PC-9 (cell line): ENCODE data around the gene CD300LB. TPM values are rescaled to one million over a fixed set of nuclear protein-coding genes. Genes with fewer than 3 reads are reported as not detected.

Experiments used
- BruUV-seq: library from RNA; stranded (reverse); fragments of 400-500 nt; replicated peaks from 2 replicates; lab custom pipeline; 2021; lab: Mats Ljungman, UMichigan
- CTCF ChIA-PET: fragments of 300-600 bp; sonication (Branson Sonifier 250); formaldehyde crosslinking; loops from one replicate; lab custom pipeline; 2022; ENCODE audit warnings: antibody characterized with exemption; lab: Charles Lee
- POLR2A ChIA-PET: fragments of 300-600 bp; sonication (Branson Sonifier 250); formaldehyde crosslinking; loops from one replicate; lab custom pipeline; 2022; ENCODE audit warnings: antibody characterized with exemption; ENCODE audit not compliant: unreplicated experiment; lab: Charles Lee
- DNase-seq, 2 experiments: peaks; one replicate each; pipeline versions ENCODE4 v3.0.0 to v3.0.0-alpha.2; 2015 to 2022; ENCODE audit warnings: mixed read lengths in 1 of 2
- H2AFZ ChIP-seq: fragments of 200-600 bp; sonication (generic); 2 replicates; pipeline ENCODE4 v1.8.1; 2017; ENCODE audit warnings: antibody characterized with exemption
- H3F3A ChIP-seq: fragments of 200-600 bp; sonication (generic); 2 replicates; pipeline ENCODE4 v1.8.1; 2017; ENCODE audit warnings: antibody characterized with exemption, mild to moderate bottlenecking, low read depth; ENCODE audit not compliant: insufficient read depth
- H3K27ac ChIP-seq: fragments of 200-600 bp; sonication (generic); 2 replicates; pipeline ENCODE4 v1.6.1; 2016; ENCODE audit warnings: mixed run types
- H3K27me3 ChIP-seq: fragments of 200-600 bp; sonication (generic); 2 replicates; pipeline ENCODE4 v1.6.1; 2016; ENCODE audit warnings: low read depth, mixed run types; ENCODE audit not compliant: insufficient read depth
- H3K36me3 ChIP-seq: fragments of 200-600 bp; sonication (generic); 2 replicates; pipeline ENCODE4 v1.6.1; 2016; ENCODE audit warnings: low read depth, mixed run types
- H3K4me1 ChIP-seq: fragments of 200-600 bp; sonication (generic); replicated peaks from 2 replicates; pipeline ENCODE4 v1.6.1; 2016; ENCODE audit warnings: mixed run types; ENCODE audit not compliant: insufficient read depth
- H3K4me2 ChIP-seq: fragments of 200-600 bp; sonication (generic); 2 replicates; pipeline ENCODE4 v1.6.1; 2017; ENCODE audit warnings: mixed run types
- H3K4me3 ChIP-seq: fragments of 200-600 bp; sonication (generic); 2 replicates; pipeline ENCODE4 v1.6.1; 2016; ENCODE audit warnings: mixed run types
- H3K79me2 ChIP-seq: fragments of 200-600 bp; sonication (generic); 2 replicates; pipeline ENCODE4 v1.6.1; 2017; ENCODE audit warnings: low read depth, mixed run types
- H3K9me2 ChIP-seq: fragments of 200-600 bp; sonication (generic); 2 replicates; pipeline ENCODE4 v1.8.1; 2017; ENCODE audit warnings: mild to moderate bottlenecking; ENCODE audit not compliant: insufficient read depth
- H3K9me3 ChIP-seq: fragments of 200-600 bp; sonication (generic); 2 replicates; pipeline ENCODE4 v1.8.1; 2016; ENCODE audit warnings: low read depth; ENCODE audit not compliant: insufficient read depth
- H4K20me1 ChIP-seq: fragments of 200-600 bp; sonication (generic); 2 replicates; pipeline ENCODE4 v1.8.1; 2017; ENCODE audit not compliant: insufficient read depth
- EZH2 ChIP-seq: fragments of 200-600 bp; sonication (generic); IDR thresholded peaks from 2 replicates; pipeline ENCODE4 v1.8.0; 2017; ENCODE audit warnings: antibody characterized with exemption, low read depth
- intact Hi-C: fragments of 100-400 bp; cut with micrococcal nuclease; formaldehyde crosslinking; loops from one replicate; pipeline ENCODE4 v1.10.0; 2022; ENCODE audit not compliant: unreplicated experiment
- total RNA-seq: library from RNA; stranded (reverse); gene quantifications from 2 replicates; pipeline ENCODE4 v1.2.3, GENCODE V29; 2021
- TF ChIP-seq, protein P1 (sequence below): fragments of 200-600 bp; sonication (generic); conservative IDR thresholded peaks from 2 replicates; pipeline ENCODE4 v1.6.1; 2017; ENCODE audit warnings: mixed run types, antibody characterized with exemption, mild to moderate bottlenecking, moderate library complexity

Gene CD300LB
- total RNA-seq, 1 experiment from 2014 or later: not detected

GRCh38 chr17:74497471-74497870 lies 33.8 kb downstream of the CD300LB start:
- no TSS peak for BruUV-seq
- Histone ChIP-seq H3K9me3 (no peaks in the 10 kb centered on the region), H3K36me3 (no peaks in the 10 kb centered on the region), H3K27ac (no peak overlapping the region), H3K4me3 (no peak overlapping the region), H3K9me2 (no peaks in the 10 kb centered on the region), H3K4me1 (no peaks in the 10 kb centered on the region), H4K20me1 (no peaks in the 10 kb centered on the region), H3K4me2 (no peak overlapping the region), H2AFZ (no peak overlapping the region), H3F3A (no peaks in the 10 kb centered on the region), H3K79me2 (no peaks in the 10 kb centered on the region), H3K27me3 (peaks cover 38% of the 10 kb centered on the region)
- POLR2A ChIA-PET: no interaction called here
- intact Hi-C loops: no loop called here
- CTCF ChIA-PET: interaction anchor here (0.6 to 0.8 kb wide), 2 partner anchors 103 to 169 kb away, joined by 3 to 4 read pairs; no protein-coding TSS in a partner anchor
- no peak for TF ChIP-seq EZH2
- TF ChIP-seq, protein P1, sequence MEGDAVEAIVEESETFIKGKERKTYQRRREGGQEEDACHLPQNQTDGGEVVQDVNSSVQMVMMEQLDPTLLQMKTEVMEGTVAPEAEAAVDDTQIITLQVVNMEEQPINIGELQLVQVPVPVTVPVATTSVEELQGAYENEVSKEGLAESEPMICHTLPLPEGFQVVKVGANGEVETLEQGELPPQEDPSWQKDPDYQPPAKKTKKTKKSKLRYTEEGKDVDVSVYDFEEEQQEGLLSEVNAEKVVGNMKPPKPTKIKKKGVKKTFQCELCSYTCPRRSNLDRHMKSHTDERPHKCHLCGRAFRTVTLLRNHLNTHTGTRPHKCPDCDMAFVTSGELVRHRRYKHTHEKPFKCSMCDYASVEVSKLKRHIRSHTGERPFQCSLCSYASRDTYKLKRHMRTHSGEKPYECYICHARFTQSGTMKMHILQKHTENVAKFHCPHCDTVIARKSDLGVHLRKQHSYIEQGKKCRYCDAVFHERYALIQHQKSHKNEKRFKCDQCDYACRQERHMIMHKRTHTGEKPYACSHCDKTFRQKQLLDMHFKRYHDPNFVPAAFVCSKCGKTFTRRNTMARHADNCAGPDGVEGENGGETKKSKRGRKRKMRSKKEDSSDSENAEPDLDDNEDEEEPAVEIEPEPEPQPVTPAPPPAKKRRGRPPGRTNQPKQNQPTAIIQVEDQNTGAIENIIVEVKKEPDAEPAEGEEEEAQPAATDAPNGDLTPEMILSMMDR: no peak
- DNase-seq: no peak

- Histone ChIP-seq H3K27ac (no peak overlapping the region), H3K4me1 (no peaks in the 10 kb centered on the region), H3K4me2 (no peak overlapping the region), H3K27me3 (peaks cover 56% of the 10 kb centered on the region), H3F3A (no peaks in the 10 kb centered on the region), H3K79me2 (no peaks in the 10 kb centered on the region), H3K9me3 (no peaks in the 10 kb centered on the region), H2AFZ (no peak overlapping the region), H3K36me3 (no peaks in the 10 kb centered on the region), H3K4me3 (no peak overlapping the region), H4K20me1 (no peaks in the 10 kb centered on the region), H3K9me2 (no peaks in the 10 kb centered on the region)
- no peak for TF ChIP-seq EZH2
- TF ChIP-seq, protein P1: peak; percentile 92
- POLR2A ChIA-PET: no interaction called here
- intact Hi-C loops: loop anchor here (1.0 to 2.0 kb wide), 4 partner anchors 36 to 193 kb away; no protein-coding TSS in a partner anchor
- no TSS peak for BruUV-seq
- DNase-seq: peak; percentile 49 to 68
- CTCF ChIA-PET: no interaction called here
Observed at GRCh38 chr17:74493331-74493833, 37.9 kb downstream of the CD300LB start.

DNA sequence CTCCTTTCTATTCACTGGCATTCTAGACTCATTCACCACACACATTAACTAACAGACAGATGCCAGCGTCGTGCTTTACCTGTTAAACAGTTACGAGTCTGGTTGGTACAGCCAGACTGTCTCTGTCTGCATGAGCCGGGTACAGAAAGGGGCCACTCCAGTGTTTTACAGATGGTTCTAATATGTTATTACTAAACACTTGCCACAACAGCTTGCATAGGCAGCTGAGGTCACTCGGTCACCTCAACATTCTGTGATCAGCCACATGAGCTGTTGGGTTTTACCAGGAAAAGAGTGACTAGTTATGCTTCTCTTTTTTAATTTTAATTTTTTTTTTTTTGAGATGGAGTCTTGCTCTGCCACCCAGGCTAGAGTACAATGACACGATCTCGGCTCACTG lies 39.6 kb downstream of the CD300LB start:
- ChIA-PET POLR2A (no interaction called here), CTCF (interaction anchor here (0.7 kb wide), 1 partner anchor 123 kb away, joined by 3 read pairs; no protein-coding TSS in a partner anchor)
- no peak overlapping the region for H2AFZ ChIP-seq
- H3K4me1 ChIP-seq: no peaks in the 10 kb centered on the region
- H3K9me2 ChIP-seq: no peaks in the 10 kb centered on the region
- H3K27ac ChIP-seq: no peak overlapping the region
- TF ChIP-seq, protein P1: no peak
- TF ChIP-seq EZH2: no peak
- intact Hi-C loops: loop anchor here (2.0 kb wide), 2 partner anchors 123 to 191 kb away; no protein-coding TSS in a partner anchor
- H3K79me2 ChIP-seq: no peaks in the 10 kb centered on the region
- H3K9me3 ChIP-seq: no peaks in the 10 kb centered on the region
- H3K36me3 ChIP-seq: no peaks in the 10 kb centered on the region
- H3K4me3 ChIP-seq: no peak overlapping the region
- H4K20me1 ChIP-seq: no peaks in the 10 kb centered on the region
- H3K4me2 ChIP-seq: no peak overlapping the region
- DNase-seq: no peak
- no TSS peak for BruUV-seq
- H3K27me3 ChIP-seq: peaks cover 52% of the 10 kb centered on the region
- no peaks in the 10 kb centered on the region for H3F3A ChIP-seq
